COLO668 (cell line): ENCODE results near the gene SLC46A1.
"Not testable (repeated sequence)": the region's sequence is repeated elsewhere in the genome, so short reads cannot be mapped to it uniquely, and the experiment has no call there.

ENCODE experiments used
- DNase-seq: peaks from one replicate; lab custom pipeline; 2025; ENCODE audit not compliant: unreplicated experiment; lab: John Stamatoyannopoulos, UW

Gene SLC46A1

GRCh38 chr17:28405632-28406472, at the start of gene SLC46A1:
Gene SLC46A1, minus strand, starts transcription at chr17:28406212. Its CDS starts 98 bp downstream, at chr17:28406114.
- DNase-seq: peak; percentile 75

GRCh38 chr17:28449859-28450258, 43.8 kb upstream of the SLC46A1 start:
- DNase-seq: no peak

GRCh38 chr17:28447396-28447760, 41.4 kb upstream of the SLC46A1 start:
- DNase-seq: no peak

- peak; percentile 3 for DNase-seq
Measured at GRCh38 chr17:28446716-28447395, 40.8 kb upstream of the SLC46A1 start.

GRCh38 chr17:28443901-28444638, 38.1 kb upstream of the SLC46A1 start:
- DNase-seq: no peak

GRCh38 chr17:28434326-28434725, 28.3 kb upstream of the SLC46A1 start:
- DNase-seq: not testable (repeated sequence)

GRCh38 chr17:28433721-28434120, 27.7 kb upstream of the SLC46A1 start:
- DNase-seq: no peak

GRCh38 chr17:28427982-28428381, 22.0 kb upstream of the SLC46A1 start:
- DNase-seq: not testable (repeated sequence)

- peak; percentile 8 for DNase-seq
Measured at GRCh38 chr17:28427371-28427770, 21.4 kb upstream of the SLC46A1 start.

- peak; percentile 8 for DNase-seq
Measured at GRCh38 chr17:28426081-28426519, 20.1 kb upstream of the SLC46A1 start.

GRCh38 chr17:28425206-28425605, 19.2 kb upstream of the SLC46A1 start:
- no peak for DNase-seq

- DNase-seq: no peak
Measured at GRCh38 chr17:28421787-28422305, 15.8 kb upstream of the SLC46A1 start.

- DNase-seq: peak; percentile 32
Measured at GRCh38 chr17:28416703-28417311, 10.8 kb upstream of the SLC46A1 start.

GRCh38 chr17:28415886-28416285, 9.9 kb upstream of the SLC46A1 start:
- no peak for DNase-seq

GRCh38 chr17:28413804-28414203, 7.8 kb upstream of the SLC46A1 start:
- no peak for DNase-seq

GRCh38 chr17:28412099-28412498, 6.1 kb upstream of the SLC46A1 start:
- DNase-seq: no peak

GRCh38 chr17:28407974-28408306, 1.9 kb upstream of the SLC46A1 start:
- no peak for DNase-seq

GRCh38 chr17:28407130-28407973, 1.3 kb upstream of the SLC46A1 start:
- DNase-seq: peak; percentile 38

GRCh38 chr17:28406473-28406814, 432 bp upstream of the SLC46A1 start:
- DNase-seq: peak; percentile 40
